Measurements from ENCODE around the gene TOMM6. TPM values are rescaled to one million over a fixed set of nuclear protein-coding genes. Genes with fewer than 3 reads are reported as not detected.

TOMM6 gene
- total RNA-seq, 1 experiment from 2014 or later: 239 TPM

GRCh38 chr6:41769376-41769775 is 18.1 kb upstream of the TOMM6 start:
- no peak overlapping the region for H3K27ac ChIP-seq (ENCODE audit: insufficient read length, low read depth, low read length)
- no peak overlapping the region for H2BK20ac ChIP-seq (ENCODE audit: low read depth, low read length, poor library complexity, severe bottlenecking)
- no peak overlapping the region for H3K4ac ChIP-seq (ENCODE audit: low read depth, low read length)
- H3K4me3 Mint-ChIP-seq: no peak overlapping the region
- H4K20me1 ChIP-seq (ENCODE audit: control insufficient read depth, insufficient read depth, insufficient read length): no peaks in the 10 kb centered on the region
- no peak overlapping the region for H3T11ph ChIP-seq (ENCODE audit: low read length)
- H3K27me3 ChIP-seq (ENCODE audit: insufficient read depth, low read length): no peaks in the 10 kb centered on the region
- H3K27ac Mint-ChIP-seq: no peak overlapping the region
- no peaks in the 10 kb centered on the region for H3K4me1 ChIP-seq (ENCODE audit: insufficient read depth, low read length)
- no peaks in the 10 kb centered on the region for H3K23me2 ChIP-seq (ENCODE audit: insufficient read length, low read depth, low read length, poor library complexity, severe bottlenecking)
- H3K9me3 Mint-ChIP-seq: no peaks in the 10 kb centered on the region
- H3K23ac ChIP-seq (ENCODE audit: insufficient read length, low read depth, low read length): no peak overlapping the region
- no peak overlapping the region for H3K9ac ChIP-seq (ENCODE audit: extremely low read depth, insufficient read length, low read length)
- no peak overlapping the region for H3K56ac ChIP-seq (ENCODE audit: insufficient read length, low read depth, low read length)
- no peak overlapping the region for H2AK5ac ChIP-seq (ENCODE audit: insufficient read length, low read length)
- H4K91ac ChIP-seq (ENCODE audit: insufficient read length, low read depth, low read length): no peak overlapping the region
- H3K4me1 Mint-ChIP-seq: peaks cover 5 to 19% of the 10 kb centered on the region in 2 experiments; a peak in 3 of 4 replicates
- no peak overlapping the region for H4K8ac ChIP-seq (replicated peaks; ENCODE audit: insufficient read length, low read depth, low read length)
- H2AFZ ChIP-seq (ENCODE audit: low read length): no peak overlapping the region
- H2BK5ac ChIP-seq (ENCODE audit: insufficient read length, low read length): no peak overlapping the region
- no peak overlapping the region for H4K5ac ChIP-seq (ENCODE audit: insufficient read length, low read depth, low read length)
- no peak overlapping the region for H3K14ac ChIP-seq (ENCODE audit: insufficient read depth, low read length)
- no peak for TF ChIP-seq CTCF (conservative IDR thresholded peaks at IDR 0.05)
- WGBS (ENCODE audit: extremely low coverage, insufficient read length, low lambda C conversion rate): no CpG with 5 or more reads among the region's 8 CpGs
- no peak for DNase-seq
- H2BK120ac ChIP-seq (ENCODE audit: low read depth, low read length, poor library complexity, severe bottlenecking): no peak overlapping the region
- H2BK15ac ChIP-seq (ENCODE audit: low read depth, low read length): no peak overlapping the region
- no peaks in the 10 kb centered on the region for H3K79me2 ChIP-seq (ENCODE audit: insufficient read depth, low read length)
- H3K4me2 ChIP-seq (ENCODE audit: insufficient read depth, insufficient read length, low read length): no peak overlapping the region
- no peak overlapping the region for H3K18ac ChIP-seq (ENCODE audit: insufficient read length, low read depth, low read length)
- H3K36me3 Mint-ChIP-seq (ENCODE audit: insufficient read depth in 1 of 3, low read depth in 3 of 3): peaks cover 12 to 28% (median 26%) of the 10 kb centered on the region in 3 experiments; a peak in 6 of 7 replicates
- H3K27me3 Mint-ChIP-seq (ENCODE audit: low read depth): no peaks in the 10 kb centered on the region; the same call in 1 of the 2 replicates
- no peaks in the 10 kb centered on the region for H3K9me3 ChIP-seq (ENCODE audit: control insufficient read depth, low read depth, low read length)
- no peak overlapping the region for H2BK12ac ChIP-seq (ENCODE audit: insufficient read length, low read depth, low read length)
- no peaks in the 10 kb centered on the region for H3K79me1 ChIP-seq (ENCODE audit: insufficient read depth, low read depth, low read length, poor library complexity, severe bottlenecking)
